ENCODE data around the gene SWI5.

SWI5 gene

DNA sequence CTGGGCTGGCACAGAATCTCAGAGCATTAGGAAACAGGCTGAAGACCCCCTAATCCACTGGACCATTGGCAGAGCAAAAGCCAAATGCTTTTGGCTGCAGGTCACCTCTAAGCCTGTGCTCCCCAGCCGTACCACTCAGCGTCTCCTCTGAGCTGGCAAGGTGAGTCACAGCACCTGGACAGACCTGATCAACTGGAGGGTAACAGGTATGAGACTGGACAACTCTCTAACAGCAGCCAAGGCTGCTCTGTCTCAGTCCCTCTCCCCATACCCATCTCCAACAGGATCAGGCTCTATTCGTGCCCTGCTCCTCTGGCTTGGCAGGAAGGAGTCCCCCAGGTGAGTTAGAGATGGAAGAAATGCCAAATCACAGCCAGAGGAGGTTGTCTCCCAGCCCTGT lies 5.0 kb upstream of the SWI5 start (continued):
- TF ChIP-seq, protein P1, sequence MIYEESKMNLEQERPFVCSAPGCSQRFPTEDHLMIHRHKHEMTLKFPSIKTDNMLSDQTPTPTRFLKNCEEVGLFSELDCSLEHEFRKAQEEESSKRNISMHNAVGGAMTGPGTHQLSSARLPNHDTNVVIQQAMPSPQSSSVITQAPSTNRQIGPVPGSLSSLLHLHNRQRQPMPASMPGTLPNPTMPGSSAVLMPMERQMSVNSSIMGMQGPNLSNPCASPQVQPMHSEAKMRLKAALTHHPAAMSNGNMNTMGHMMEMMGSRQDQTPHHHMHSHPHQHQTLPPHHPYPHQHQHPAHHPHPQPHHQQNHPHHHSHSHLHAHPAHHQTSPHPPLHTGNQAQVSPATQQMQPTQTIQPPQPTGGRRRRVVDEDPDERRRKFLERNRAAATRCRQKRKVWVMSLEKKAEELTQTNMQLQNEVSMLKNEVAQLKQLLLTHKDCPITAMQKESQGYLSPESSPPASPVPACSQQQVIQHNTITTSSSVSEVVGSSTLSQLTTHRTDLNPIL (CRISPR knock-in tag; IDR thresholded peaks at IDR 0.05; ENCODE audit: low read depth): no peak
- no peak for TF ChIP-seq BACH2 (CRISPR knock-in tag; IDR thresholded peaks at IDR 0.05; ENCODE audit: borderline replicate concordance)
- TF ChIP-seq GLIS3 (CRISPR knock-in tag; IDR thresholded peaks at IDR 0.05): no peak
- TF ChIP-seq TOX (CRISPR knock-in tag; IDR thresholded peaks at IDR 0.05; ENCODE audit: borderline replicate concordance): no peak
- no peak for TF ChIP-seq ZNF70 (CRISPR knock-in tag; IDR thresholded peaks at IDR 0.05)
- no peak for TF ChIP-seq PPARA (CRISPR knock-in tag; IDR thresholded peaks at IDR 0.05; ENCODE audit: borderline replicate concordance)
- no peak for TF ChIP-seq ZNF565 (CRISPR knock-in tag; conservative IDR thresholded peaks at IDR 0.05; ENCODE audit: low read depth)
- no peak for TF ChIP-seq ZNF8 (CRISPR knock-in tag; IDR thresholded peaks at IDR 0.05)
- TF ChIP-seq TCF4 (CRISPR knock-in tag; IDR thresholded peaks at IDR 0.05; ENCODE audit: borderline replicate concordance): no peak

DNA sequence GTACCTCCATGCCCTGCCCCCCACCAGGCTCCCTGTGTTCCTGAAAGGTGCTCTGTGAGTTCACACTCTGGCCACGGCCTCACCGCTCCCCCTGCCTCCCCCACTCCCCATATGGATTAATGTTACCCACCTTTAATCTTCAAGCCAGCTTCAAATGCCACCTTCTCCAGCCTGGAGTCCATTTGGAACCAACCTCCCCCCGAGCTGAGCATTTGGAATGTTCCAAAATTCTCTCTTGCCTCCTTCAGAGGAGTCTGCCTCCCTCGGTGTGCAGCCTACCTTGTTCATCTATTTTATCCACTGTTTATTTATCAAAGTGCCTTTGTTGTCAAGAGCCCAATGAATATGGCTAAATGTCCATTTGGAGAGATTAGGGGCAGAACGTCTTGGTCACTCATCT lies 4.6 kb upstream of the SWI5 start:
- ATAC-seq: no peak
- no peak for TF ChIP-seq RARB (CRISPR knock-in tag; IDR thresholded peaks at IDR 0.05)
- no peak for TF ChIP-seq ZNF8 (CRISPR knock-in tag; IDR thresholded peaks at IDR 0.05)
- TF ChIP-seq GLIS3 (CRISPR knock-in tag; IDR thresholded peaks at IDR 0.05): no peak
- no peak for TF ChIP-seq TOX (CRISPR knock-in tag; IDR thresholded peaks at IDR 0.05; ENCODE audit: borderline replicate concordance)
- TF ChIP-seq, protein P2, sequence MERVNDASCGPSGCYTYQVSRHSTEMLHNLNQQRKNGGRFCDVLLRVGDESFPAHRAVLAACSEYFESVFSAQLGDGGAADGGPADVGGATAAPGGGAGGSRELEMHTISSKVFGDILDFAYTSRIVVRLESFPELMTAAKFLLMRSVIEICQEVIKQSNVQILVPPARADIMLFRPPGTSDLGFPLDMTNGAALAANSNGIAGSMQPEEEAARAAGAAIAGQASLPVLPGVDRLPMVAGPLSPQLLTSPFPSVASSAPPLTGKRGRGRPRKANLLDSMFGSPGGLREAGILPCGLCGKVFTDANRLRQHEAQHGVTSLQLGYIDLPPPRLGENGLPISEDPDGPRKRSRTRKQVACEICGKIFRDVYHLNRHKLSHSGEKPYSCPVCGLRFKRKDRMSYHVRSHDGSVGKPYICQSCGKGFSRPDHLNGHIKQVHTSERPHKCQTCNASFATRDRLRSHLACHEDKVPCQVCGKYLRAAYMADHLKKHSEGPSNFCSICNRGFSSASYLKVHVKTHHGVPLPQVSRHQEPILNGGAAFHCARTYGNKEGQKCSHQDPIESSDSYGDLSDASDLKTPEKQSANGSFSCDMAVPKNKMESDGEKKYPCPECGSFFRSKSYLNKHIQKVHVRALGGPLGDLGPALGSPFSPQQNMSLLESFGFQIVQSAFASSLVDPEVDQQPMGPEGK (CRISPR knock-in tag; IDR thresholded peaks at IDR 0.05; ENCODE audit: borderline replicate concordance): no peak
- TF ChIP-seq, protein P3, sequence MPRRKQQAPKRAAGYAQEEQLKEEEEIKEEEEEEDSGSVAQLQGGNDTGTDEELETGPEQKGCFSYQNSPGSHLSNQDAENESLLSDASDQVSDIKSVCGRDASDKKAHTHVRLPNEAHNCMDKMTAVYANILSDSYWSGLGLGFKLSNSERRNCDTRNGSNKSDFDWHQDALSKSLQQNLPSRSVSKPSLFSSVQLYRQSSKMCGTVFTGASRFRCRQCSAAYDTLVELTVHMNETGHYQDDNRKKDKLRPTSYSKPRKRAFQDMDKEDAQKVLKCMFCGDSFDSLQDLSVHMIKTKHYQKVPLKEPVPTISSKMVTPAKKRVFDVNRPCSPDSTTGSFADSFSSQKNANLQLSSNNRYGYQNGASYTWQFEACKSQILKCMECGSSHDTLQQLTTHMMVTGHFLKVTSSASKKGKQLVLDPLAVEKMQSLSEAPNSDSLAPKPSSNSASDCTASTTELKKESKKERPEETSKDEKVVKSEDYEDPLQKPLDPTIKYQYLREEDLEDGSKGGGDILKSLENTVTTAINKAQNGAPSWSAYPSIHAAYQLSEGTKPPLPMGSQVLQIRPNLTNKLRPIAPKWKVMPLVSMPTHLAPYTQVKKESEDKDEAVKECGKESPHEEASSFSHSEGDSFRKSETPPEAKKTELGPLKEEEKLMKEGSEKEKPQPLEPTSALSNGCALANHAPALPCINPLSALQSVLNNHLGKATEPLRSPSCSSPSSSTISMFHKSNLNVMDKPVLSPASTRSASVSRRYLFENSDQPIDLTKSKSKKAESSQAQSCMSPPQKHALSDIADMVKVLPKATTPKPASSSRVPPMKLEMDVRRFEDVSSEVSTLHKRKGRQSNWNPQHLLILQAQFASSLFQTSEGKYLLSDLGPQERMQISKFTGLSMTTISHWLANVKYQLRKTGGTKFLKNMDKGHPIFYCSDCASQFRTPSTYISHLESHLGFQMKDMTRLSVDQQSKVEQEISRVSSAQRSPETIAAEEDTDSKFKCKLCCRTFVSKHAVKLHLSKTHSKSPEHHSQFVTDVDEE (CRISPR knock-in tag; IDR thresholded peaks at IDR 0.05): no peak
- no peak for TF ChIP-seq SNAI2 (CRISPR knock-in tag; IDR thresholded peaks at IDR 0.05)

DNA sequence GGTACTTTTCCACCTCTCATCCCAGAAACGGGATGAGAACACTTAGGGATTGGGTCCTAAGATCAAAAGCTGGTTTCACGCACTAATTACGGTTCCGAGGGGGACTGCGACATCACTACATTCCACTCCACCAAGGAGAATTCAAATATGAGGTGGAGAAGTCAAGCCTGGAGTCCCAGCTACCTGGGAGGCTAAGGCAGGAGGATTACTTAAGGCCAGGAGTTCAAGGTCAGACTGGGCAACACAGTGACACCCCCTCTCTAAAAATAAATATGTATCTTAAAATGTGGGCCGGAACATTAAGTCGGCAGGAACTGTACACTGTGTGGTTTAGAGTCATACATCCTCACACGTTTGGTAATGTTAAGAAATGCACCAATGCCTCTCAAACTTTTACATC lies 1.8 kb upstream of the SWI5 start:
- no peak for ATAC-seq
- TF ChIP-seq ARNTL (CRISPR knock-in tag; IDR thresholded peaks at IDR 0.05; ENCODE audit: borderline replicate concordance, low read depth): no peak

DNA sequence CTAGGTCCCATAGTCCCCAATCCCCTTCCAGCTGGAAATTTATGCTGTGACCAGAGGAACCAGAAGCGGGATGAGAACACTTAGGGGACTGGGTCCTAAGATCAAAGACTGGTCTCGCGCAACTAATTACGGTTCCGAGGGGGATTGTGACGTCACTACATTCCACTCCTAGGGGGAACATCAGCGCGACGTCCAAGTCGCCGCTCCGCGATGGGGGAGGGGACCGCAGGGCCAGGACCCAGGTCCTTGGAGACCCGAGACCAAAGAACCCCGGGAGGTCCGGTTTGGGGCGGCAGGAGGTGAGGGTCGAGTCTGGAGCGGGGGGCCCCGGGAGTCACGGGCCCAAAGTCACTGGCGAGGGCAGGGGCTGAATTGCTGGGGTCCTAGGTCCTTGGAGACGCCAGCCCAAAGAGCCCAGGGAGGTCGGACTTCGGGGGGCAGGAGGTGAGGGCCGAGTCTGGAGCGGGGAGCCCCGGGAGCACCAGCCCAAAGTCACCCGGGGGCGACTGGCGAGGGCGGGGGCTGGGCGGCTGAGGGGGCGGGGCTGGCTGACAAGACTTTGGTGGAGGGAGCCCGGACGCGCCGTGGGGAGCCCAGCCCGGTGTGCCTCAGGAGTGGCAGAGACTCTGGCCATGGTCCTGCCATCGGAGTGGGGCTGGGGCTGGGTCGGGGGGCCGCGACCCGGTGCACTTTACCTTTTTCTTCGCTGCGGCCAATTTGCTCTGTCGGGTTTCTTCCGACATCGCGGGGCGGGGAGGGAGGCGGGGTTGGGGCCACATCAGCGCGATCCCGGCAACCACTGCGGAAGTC lies 673 bp upstream of the SWI5 start, which contains the start of gene GOLGA2:
Gene GOLGA2 (minus strand): TSS at position 810 of the 810 bp plus-strand sequence. CDS start 31 bp downstream, at position 779.
- ATAC-seq: peak; percentile 77
- TF ChIP-seq ISL1 (CRISPR knock-in tag; IDR thresholded peaks at IDR 0.05): no peak
- TF ChIP-seq, protein P3 (CRISPR knock-in tag; IDR thresholded peaks at IDR 0.05): no peak
- no peak for TF ChIP-seq BACH2 (CRISPR knock-in tag; IDR thresholded peaks at IDR 0.05; ENCODE audit: borderline replicate concordance)
- no peak for TF ChIP-seq ZC3H10 (CRISPR knock-in tag; IDR thresholded peaks at IDR 0.05)
- TF ChIP-seq TOX (CRISPR knock-in tag; IDR thresholded peaks at IDR 0.05; ENCODE audit: borderline replicate concordance): no peak
- TF ChIP-seq, protein P4, sequence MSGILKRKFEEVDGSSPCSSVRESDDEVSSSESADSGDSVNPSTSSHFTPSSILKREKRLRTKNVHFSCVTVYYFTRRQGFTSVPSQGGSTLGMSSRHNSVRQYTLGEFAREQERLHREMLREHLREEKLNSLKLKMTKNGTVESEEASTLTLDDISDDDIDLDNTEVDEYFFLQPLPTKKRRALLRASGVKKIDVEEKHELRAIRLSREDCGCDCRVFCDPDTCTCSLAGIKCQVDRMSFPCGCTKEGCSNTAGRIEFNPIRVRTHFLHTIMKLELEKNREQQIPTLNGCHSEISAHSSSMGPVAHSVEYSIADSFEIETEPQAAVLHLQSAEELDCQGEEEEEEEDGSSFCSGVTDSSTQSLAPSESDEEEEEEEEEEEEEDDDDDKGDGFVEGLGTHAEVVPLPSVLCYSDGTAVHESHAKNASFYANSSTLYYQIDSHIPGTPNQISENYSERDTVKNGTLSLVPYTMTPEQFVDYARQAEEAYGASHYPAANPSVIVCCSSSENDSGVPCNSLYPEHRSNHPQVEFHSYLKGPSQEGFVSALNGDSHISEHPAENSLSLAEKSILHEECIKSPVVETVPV (CRISPR knock-in tag; IDR thresholded peaks at IDR 0.05): no peak
- no peak for TF ChIP-seq SNAI2 (CRISPR knock-in tag; IDR thresholded peaks at IDR 0.05)
- TF ChIP-seq, protein P5, sequence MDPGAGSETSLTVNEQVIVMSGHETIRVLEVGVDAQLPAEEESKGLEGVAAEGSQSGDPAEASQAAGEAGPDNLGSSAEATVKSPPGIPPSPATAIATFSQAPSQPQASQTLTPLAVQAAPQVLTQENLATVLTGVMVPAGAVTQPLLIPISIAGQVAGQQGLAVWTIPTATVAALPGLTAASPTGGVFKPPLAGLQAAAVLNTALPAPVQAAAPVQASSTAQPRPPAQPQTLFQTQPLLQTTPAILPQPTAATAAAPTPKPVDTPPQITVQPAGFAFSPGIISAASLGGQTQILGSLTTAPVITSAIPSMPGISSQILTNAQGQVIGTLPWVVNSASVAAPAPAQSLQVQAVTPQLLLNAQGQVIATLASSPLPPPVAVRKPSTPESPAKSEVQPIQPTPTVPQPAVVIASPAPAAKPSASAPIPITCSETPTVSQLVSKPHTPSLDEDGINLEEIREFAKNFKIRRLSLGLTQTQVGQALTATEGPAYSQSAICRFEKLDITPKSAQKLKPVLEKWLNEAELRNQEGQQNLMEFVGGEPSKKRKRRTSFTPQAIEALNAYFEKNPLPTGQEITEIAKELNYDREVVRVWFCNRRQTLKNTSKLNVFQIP (CRISPR knock-in tag; IDR thresholded peaks at IDR 0.05; ENCODE audit: borderline replicate concordance, low read depth): no peak
- TF ChIP-seq OSR1 (CRISPR knock-in tag; IDR thresholded peaks at IDR 0.05): no peak
- no peak for TF ChIP-seq ZFP30 (CRISPR knock-in tag; IDR thresholded peaks at IDR 0.05)
- TF ChIP-seq ZNF8 (CRISPR knock-in tag; IDR thresholded peaks at IDR 0.05): no peak
- TF ChIP-seq, protein P1 (CRISPR knock-in tag; IDR thresholded peaks at IDR 0.05; ENCODE audit: low read depth): no peak

Measured in SK-N-SH treated with all-trans-retinoic acid at 6 μM for 48 hours (cell line).